ENCODE measurements around the gene CDC25B.

Gene CDC25B

GRCh38 chr20:3751675-3752385, 44.3 kb upstream of the CDC25B start:
- no peak for TF ChIP-seq CTCF (conservative IDR thresholded peaks at IDR 0.05)

GRCh38 chr20:3752386-3752759, 43.7 kb upstream of the CDC25B start:
- TF ChIP-seq ZFX (IDR thresholded peaks at IDR 0.05), result no peak
- TF ChIP-seq CTCF (conservative IDR thresholded peaks at IDR 0.05), result no peak
- H3K27ac ChIP-seq, result no peak overlapping the region

More at GRCh38 chr20:3751675-3752385, 44.3 kb upstream of the CDC25B start:
- no peak overlapping the region for H3K27ac ChIP-seq

GRCh38 chr20:3753098-3753497, 43.0 kb upstream of the CDC25B start:
- no peak overlapping the region for H3K27ac ChIP-seq
- TF ChIP-seq ZFX (IDR thresholded peaks at IDR 0.05), result no peak
- peak; percentile 77 for TF ChIP-seq CTCF (conservative IDR thresholded peaks at IDR 0.05)

GRCh38 chr20:3753501-3754275, 42.4 kb upstream of the CDC25B start:
- H3K27ac ChIP-seq, result no peak overlapping the region

GRCh38 chr20:3754276-3754630, 41.9 kb upstream of the CDC25B start:
- no peak overlapping the region for H3K27ac ChIP-seq
- TF ChIP-seq CTCF (conservative IDR thresholded peaks at IDR 0.05) (no peak), ZFX (IDR thresholded peaks at IDR 0.05) (no peak)

More at GRCh38 chr20:3753501-3754275, 42.4 kb upstream of the CDC25B start:
- TF ChIP-seq ZFX (IDR thresholded peaks at IDR 0.05), result no peak
- no peak for TF ChIP-seq CTCF (conservative IDR thresholded peaks at IDR 0.05)

GRCh38 chr20:3755269-3755668, 40.8 kb upstream of the CDC25B start:
- TF ChIP-seq CTCF (conservative IDR thresholded peaks at IDR 0.05), result no peak
- no peak for TF ChIP-seq ZFX (IDR thresholded peaks at IDR 0.05)
- no peak overlapping the region for H3K27ac ChIP-seq

GRCh38 chr20:3755814-3756480, 40.2 kb upstream of the CDC25B start:
- no peak overlapping the region for H3K27ac ChIP-seq
- no peak for TF ChIP-seq CTCF (conservative IDR thresholded peaks at IDR 0.05)
